ENCODE data around the gene JAM2. TPM values are rescaled to one million over a fixed set of nuclear protein-coding genes. Genes with fewer than 3 reads are reported as not detected.
"Not testable (repeated sequence)": the region's sequence is repeated elsewhere in the genome, so short reads cannot be mapped to it uniquely, and the experiment has no call there.

The JAM2 gene
- total RNA-seq, 1 donor from 2014 or later, result 0.49 TPM

GRCh38 chr21:25640943-25641292, 1.9 kb downstream of the JAM2 start:
- intact Hi-C loops (cut with micrococcal nuclease), result loop anchor here (5.0 kb wide), 1 partner anchor 71 kb away; no protein-coding TSS in a partner anchor

GRCh38 chr21:25643486-25643885, 4.4 kb downstream of the JAM2 start:
- intact Hi-C loops (cut with micrococcal nuclease), result loop anchor here (5.0 kb wide), 1 partner anchor 69 kb away; no protein-coding TSS in a partner anchor

GRCh38 chr21:25646474-25646873, 7.4 kb downstream of the JAM2 start:
- intact Hi-C loops (cut with micrococcal nuclease), result no loop called here

- intact Hi-C loops (cut with micrococcal nuclease), result no loop called here
These were observed 8.6 kb downstream of the JAM2 start for GRCh38 chr21:25647647-25648046.

GRCh38 chr21:25649146-25649545, 10.1 kb downstream of the JAM2 start:
- intact Hi-C loops (cut with micrococcal nuclease), result no loop called here

GRCh38 chr21:25656412-25656811, 17.4 kb downstream of the JAM2 start:
- intact Hi-C loops (cut with micrococcal nuclease), result no loop called here

- intact Hi-C loops (cut with micrococcal nuclease), result no loop called here
These were observed 18.1 kb downstream of the JAM2 start for GRCh38 chr21:25657140-25657539.

GRCh38 chr21:25658427-25659035, 19.5 kb downstream of the JAM2 start:
- intact Hi-C loops (cut with micrococcal nuclease), result no loop called here

GRCh38 chr21:25660233-25660632, 21.2 kb downstream of the JAM2 start:
- intact Hi-C loops (cut with micrococcal nuclease), result no loop called here

- intact Hi-C loops (cut with micrococcal nuclease), result no loop called here
These were observed 25.5 kb downstream of the JAM2 start for GRCh38 chr21:25664491-25664931.

- intact Hi-C loops (cut with micrococcal nuclease), result no loop called here
These were observed 31.7 kb downstream of the JAM2 start for GRCh38 chr21:25670726-25671125.

GRCh38 chr21:25676451-25676850, 37.4 kb downstream of the JAM2 start:
- intact Hi-C loops (cut with micrococcal nuclease), result no loop called here

GRCh38 chr21:25682382-25682781, 43.3 kb downstream of the JAM2 start:
- intact Hi-C loops (cut with micrococcal nuclease), result no loop called here

GRCh38 chr21:25687787-25688186, 48.7 kb downstream of the JAM2 start:
- intact Hi-C loops (cut with micrococcal nuclease), result no loop called here

- intact Hi-C loops (cut with micrococcal nuclease), result no loop called here
These were observed 49.5 kb downstream of the JAM2 start for GRCh38 chr21:25688275-25689155.

- intact Hi-C loops (cut with micrococcal nuclease), result no loop called here
These were observed 50.2 kb downstream of the JAM2 start for GRCh38 chr21:25689226-25689625.

- intact Hi-C loops (cut with micrococcal nuclease), result no loop called here
These were observed 52.9 kb downstream of the JAM2 start for GRCh38 chr21:25691976-25692375.

GRCh38 chr21:25695461-25695860, 56.4 kb downstream of the JAM2 start:
- intact Hi-C loops (cut with micrococcal nuclease), result not testable (repeated sequence)

GRCh38 chr21:25700741-25701140, 61.7 kb downstream of the JAM2 start:
- intact Hi-C loops (cut with micrococcal nuclease), result loop anchor here (1.0 kb wide), 1 partner anchor 13 kb away; no protein-coding TSS in a partner anchor

GRCh38 chr21:25701529-25701928, 62.5 kb downstream of the JAM2 start:
- intact Hi-C loops (cut with micrococcal nuclease), result loop anchor here (1.0 kb wide), 1 partner anchor 12 kb away; no protein-coding TSS in a partner anchor

GRCh38 chr21:25708467-25709065, 69.5 kb downstream of the JAM2 start:
- intact Hi-C loops (cut with micrococcal nuclease), result loop anchor here (1.0 kb wide), 4 partner anchors 26 to 287 kb away; partner anchors contain the start of genes ATP5PF and GABPA

Measured in T-helper 1 cell treated with Interleukin-12 subunit alpha and Interleukin-12 subunit beta and Interleukin-4 antibody, amounts not matched to agents 30 ng/mL and 1 ng/mL, for 36 hours (primary cell).